IMR-90 (cell line): ENCODE data around the gene MAFG. TPM values are rescaled to one million over a fixed set of nuclear protein-coding genes. Genes with fewer than 3 reads are reported as not detected.

Experiments used
- ATAC-seq: fragments of 200-7000 bp; cut with Tn5 transposase; 2 replicates; pipeline ENCODE4 v1.9.1; 2020; ENCODE audit warnings: low read depth, mild to moderate bottlenecking, moderate library complexity
- BruUV-seq: library from RNA; stranded (reverse); fragments of 400-500 nt; replicated peaks from 2 replicates; lab custom pipeline; 2021; lab: Mats Ljungman, UMichigan
- CTCF ChIA-PET: fragments of 300-600 bp; formaldehyde crosslinking; extraction: SDS; loops from one replicate; lab custom pipeline; 2021; ENCODE audit warnings: antibody characterized with exemption; lab: Yijun Ruan, JAX
- POLR2A ChIA-PET: fragments of 300-600 bp; sonication (Branson Sonifier 250); formaldehyde crosslinking; loops from one replicate; lab custom pipeline; 2022; ENCODE audit warnings: antibody characterized with exemption; ENCODE audit not compliant: unreplicated experiment; lab: Charles Lee
- DNase-seq: peaks from one replicate; pipeline ENCODE4 v3.0.0; 2013
- H2AFZ ChIP-seq: replicated peaks from 2 replicates; pipeline ENCODE3; 2013; ENCODE audit warnings: low read length, mild to moderate bottlenecking; ENCODE audit not compliant: poor library complexity
- H2AK5ac ChIP-seq: 2 replicates; pipeline ENCODE4 v1.6.1; 2013; ENCODE audit warnings: low read depth, low read length, inconsistent platforms
- H2AK9ac ChIP-seq: replicated peaks from 2 replicates; pipeline ENCODE3; 2013; ENCODE audit warnings: mild to moderate bottlenecking, low read depth, low read length, moderate library complexity; ENCODE audit not compliant: poor library complexity
- H2BK120ac ChIP-seq: 2 replicates; pipeline ENCODE4 v1.6.1; 2013; ENCODE audit warnings: low read depth, low read length, inconsistent platforms
- H2BK15ac ChIP-seq: 3 replicates; pipeline ENCODE4 v1.6.1; 2013; ENCODE audit warnings: low read depth, low read length, inconsistent platforms
- H2BK20ac ChIP-seq: 2 replicates; pipeline ENCODE4 v1.6.1; 2013; ENCODE audit warnings: low read depth, mild to moderate bottlenecking, inconsistent platforms, low read length, moderate library complexity
- H2BK5ac ChIP-seq: 2 replicates; pipeline ENCODE4 v1.6.1; 2013; ENCODE audit warnings: mild to moderate bottlenecking, low read depth, low read length, inconsistent platforms; ENCODE audit not compliant: poor library complexity, severe bottlenecking
- H3K14ac ChIP-seq: replicated peaks from 2 replicates; pipeline ENCODE4 v1.6.1; 2013; ENCODE audit warnings: low read depth, low read length, inconsistent platforms
- H3K18ac ChIP-seq: 2 replicates; pipeline ENCODE4 v1.6.1; 2013; ENCODE audit warnings: low read depth, low read length, control low read depth
- H3K23ac ChIP-seq: 2 replicates; pipeline ENCODE4 v1.6.1; 2013; ENCODE audit warnings: low read depth, low read length, inconsistent platforms
- H3K27ac ChIP-seq: 2 replicates; pipeline ENCODE4 v1.5.1; 2013; ENCODE audit warnings: mild to moderate bottlenecking, control low read depth, low read length; ENCODE audit not compliant: insufficient read depth
- H3K27me3 ChIP-seq: 2 replicates; pipeline ENCODE4 v1.6.1; 2013; ENCODE audit warnings: low read length; ENCODE audit not compliant: control insufficient read depth, insufficient read depth
- H3K36me3 ChIP-seq: 2 replicates; pipeline ENCODE4 v1.6.1; 2013; ENCODE audit warnings: low read length, mixed read lengths; ENCODE audit not compliant: control insufficient read depth, insufficient read depth
- H3K4ac ChIP-seq: 2 replicates; pipeline ENCODE4 v1.6.1; 2013; ENCODE audit warnings: low read depth, low read length, inconsistent platforms
- H3K4me1 ChIP-seq: 2 replicates; pipeline ENCODE4 v1.6.1; 2013; ENCODE audit warnings: low read length, mixed read lengths; ENCODE audit not compliant: control insufficient read depth, insufficient read depth
- H3K4me2 ChIP-seq: 2 replicates; pipeline ENCODE4 v1.6.1; 2013; ENCODE audit warnings: low read depth, mild to moderate bottlenecking, control low read depth, low read length, moderate library complexity
- H3K4me3 ChIP-seq: 2 replicates; pipeline ENCODE4 v1.5.1; 2013; ENCODE audit warnings: low read depth, mild to moderate bottlenecking, control low read depth, low read length, moderate library complexity; ENCODE audit not compliant: insufficient read depth
- H3K56ac ChIP-seq: 2 replicates; pipeline ENCODE4 v1.6.1; 2013; ENCODE audit warnings: low read length, inconsistent platforms; ENCODE audit not compliant: insufficient read depth; ENCODE audit errors: extremely low read depth
- H3K79me1 ChIP-seq, 2 experiments: 2 replicates each; pipeline ENCODE4 v1.6.1; 2013; ENCODE audit warnings: low read length in 2 of 2, inconsistent platforms in 1 of 2, low read depth in 1 of 2
- H3K9ac ChIP-seq: 2 replicates; pipeline ENCODE4 v1.6.1; 2013; ENCODE audit warnings: low read depth, low read length, control low read depth
- H3K9me1 ChIP-seq: 2 replicates; pipeline ENCODE4 v1.6.1; 2013; ENCODE audit warnings: low read length, inconsistent platforms; ENCODE audit not compliant: insufficient read depth
- H3K9me3 ChIP-seq: 2 replicates; pipeline ENCODE4 v1.6.1; 2013; ENCODE audit warnings: low read length; ENCODE audit not compliant: control insufficient read depth, insufficient read depth
- H4K20me1 ChIP-seq: 2 replicates; pipeline ENCODE4 v1.6.1; 2013; ENCODE audit warnings: low read length, inconsistent platforms; ENCODE audit not compliant: insufficient read depth
- H4K5ac ChIP-seq: 2 replicates; pipeline ENCODE4 v1.6.1; 2013; ENCODE audit warnings: mild to moderate bottlenecking, low read depth, low read length, control low read depth
- H4K8ac ChIP-seq, 2 experiments: 2 replicates each; pipeline ENCODE4 v1.6.1; 2013; ENCODE audit warnings: low read depth in 2 of 2, low read length in 2 of 2, control low read depth in 1 of 2, inconsistent platforms in 1 of 2
- H4K91ac ChIP-seq: 2 replicates; pipeline ENCODE4 v1.6.1; 2013; ENCODE audit warnings: low read depth, low read length, inconsistent platforms; ENCODE audit not compliant: insufficient read depth
- CHD1 ChIP-seq: IDR thresholded peaks from 2 replicates; pipeline ENCODE4 v1.6.1; 2012; ENCODE audit warnings: low read depth, low read length, improper control_type of control experiment
- RFX5 ChIP-seq: IDR thresholded peaks from 2 replicates; pipeline ENCODE4 v1.8.0; 2012; ENCODE audit warnings: low read depth, mild to moderate bottlenecking, low read length, moderate library complexity
- WGBS, 2 experiments: methylation state at CpG; one replicate each; pipeline versions ENCODE4 v1.1.5 to v1.1.7; 2013; ENCODE audit warnings: missing lambda C conversion rate in 2 of 2; ENCODE audit not compliant: insufficient read length in 1 of 2; ENCODE audit errors: extremely low coverage in 2 of 2; 5-methylcytosine and 5-hydroxymethylcytosine counted together
- dilution Hi-C: fragments of 300-500 bp; cut with HindIII; formaldehyde crosslinking; loops from one replicate; pipeline ENCODE4 v1.14.3; 2018; ENCODE audit warnings: low sequenced_read_pairs; ENCODE audit not compliant: unreplicated experiment
- in situ Hi-C: fragments of 300-500 bp; cut with MboI; formaldehyde crosslinking; loops from 3 replicates; pipeline ENCODE4 v1.14.3; 2019; ENCODE audit warnings: low sequenced_read_pairs, inconsistent platforms, mixed read lengths
- intact Hi-C: fragments of 100-400 bp; cut with micrococcal nuclease; formaldehyde crosslinking; loops from 2 replicates; pipeline ENCODE4 v1.10.0; 2022
- polyA plus RNA-seq, 3 experiments: library from polyadenylated mRNA; depleted of rRNA; stranded (reverse); fragments of >200 nt; gene quantifications; 2 replicates each; pipeline ENCODE4 v1.2.3, GENCODE V29; 2012; ENCODE audit warnings: low replicate concordance in 1 of 3
- total RNA-seq: library from RNA; depleted of rRNA; stranded (reverse); fragments of >200 nt; gene quantifications from 2 replicates; pipeline ENCODE4 v1.2.3, GENCODE V29; 2012
- TF ChIP-seq, protein P1 (sequence below): fragments of 150-350 bp; IDR thresholded peaks from 2 replicates; pipeline ENCODE4 v1.6.1; 2017; ENCODE audit warnings: mild to moderate bottlenecking, antibody characterized with exemption, low read length, low read depth

The MAFG gene
- total and polyA plus RNA-seq, 2 of the 4 experiments (the other 2 are of a cell fraction), result 6.1 to 15.4 TPM

- no peak overlapping the region for H3K27ac ChIP-seq
- peak overlapping the region; percentile 69; the same call in 1 of the 2 replicates for H3K4me2 ChIP-seq
- no TSS peak for BruUV-seq
- no peak overlapping the region for H4K91ac ChIP-seq
- H4K8ac ChIP-seq, result no peak overlapping the region
- H2AK5ac ChIP-seq, result peak overlapping the region; percentile 5; the same call in 1 of the 2 replicates
- intact Hi-C loops, result no loop called here
- H3K79me1 ChIP-seq, result peaks cover 0 to 31% of the 10 kb centered on the region in 2 experiments; a peak in 3 of 4 replicates
- H2BK5ac ChIP-seq, result no peak overlapping the region
- peak overlapping the region; percentile 83 for H2AFZ ChIP-seq
- H3K14ac ChIP-seq, result no peak overlapping the region
- no peak overlapping the region for H3K4ac ChIP-seq
- H2AK9ac ChIP-seq, result peak overlapping the region; percentile 86
- peaks cover 26% of the 10 kb centered on the region for H4K20me1 ChIP-seq
- ATAC-seq (no peak), DNase-seq (no peak)
- H2BK20ac ChIP-seq, result no peak overlapping the region
- in situ Hi-C loops, result no loop called here
- H3K4me1 ChIP-seq, result peaks cover 14% of the 10 kb centered on the region
- H2BK120ac ChIP-seq, result no peak overlapping the region
- ChIA-PET POLR2A (no interaction called here), CTCF (interaction anchor here (0.6 kb wide), 1 partner anchor 180 kb away, joined by 3 read pairs; no protein-coding TSS in a partner anchor)
- no peak overlapping the region for H3K4me3 ChIP-seq
- peaks cover 28% of the 10 kb centered on the region for H3K36me3 ChIP-seq
- H3K23ac ChIP-seq, result no peak overlapping the region
- H3K9me3 ChIP-seq, result no peaks in the 10 kb centered on the region
- H3K18ac ChIP-seq, result no peak overlapping the region
- dilution Hi-C loops, result no loop called here
- peaks cover 13% of the 10 kb centered on the region; the same call in 1 of the 2 replicates for H3K9me1 ChIP-seq
- TF ChIP-seq RFX5, result no peak
- TF ChIP-seq CHD1, result no peak
- TF ChIP-seq, protein P1, sequence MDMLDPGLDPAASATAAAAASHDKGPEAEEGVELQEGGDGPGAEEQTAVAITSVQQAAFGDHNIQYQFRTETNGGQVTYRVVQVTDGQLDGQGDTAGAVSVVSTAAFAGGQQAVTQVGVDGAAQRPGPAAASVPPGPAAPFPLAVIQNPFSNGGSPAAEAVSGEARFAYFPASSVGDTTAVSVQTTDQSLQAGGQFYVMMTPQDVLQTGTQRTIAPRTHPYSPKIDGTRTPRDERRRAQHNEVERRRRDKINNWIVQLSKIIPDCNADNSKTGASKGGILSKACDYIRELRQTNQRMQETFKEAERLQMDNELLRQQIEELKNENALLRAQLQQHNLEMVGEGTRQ, result no peak
- H3K9ac ChIP-seq, result no peak overlapping the region
- H4K5ac ChIP-seq, result no peak overlapping the region
- H3K56ac ChIP-seq, result no peak overlapping the region
- H3K27me3 ChIP-seq, result no peaks in the 10 kb centered on the region
- no peak overlapping the region for H2BK15ac ChIP-seq
- WGBS, 2 experiments, result 41% methylated on average over 30 of the region's 47 CpGs; no CpG with 5 or more reads in 1 of the 2 experiments
These were observed 24.7 kb downstream of the MAFG start for GRCh38 chr17:81902653-81903414.
